Measurements from ENCODE around the gene LRRN4.

Gene LRRN4

GRCh38 chr20:6066582-6066981 is 12.7 kb upstream of the LRRN4 start:
- Histone ChIP-seq H4K20me1 (ENCODE audit: control insufficient read depth, insufficient read depth, low read depth, low read length) (no peaks in the 10 kb centered on the region), H3K79me2 (ENCODE audit: control insufficient read depth, low read length) (no peaks in the 10 kb centered on the region), H3K9me2 (replicated peaks; ENCODE audit: control insufficient read depth, low read length) (no peaks in the 10 kb centered on the region), H3K27me3 (ENCODE audit: control insufficient read depth, low read length) (peaks cover 6% of the 10 kb centered on the region; the same call in 1 of the 2 replicates), H3K4me2 (ENCODE audit: low read length) (no peak overlapping the region), H3K4me1 (ENCODE audit: control insufficient read depth, low read length) (no peaks in the 10 kb centered on the region), H3F3A (ENCODE audit: control insufficient read depth, insufficient read depth) (no peaks in the 10 kb centered on the region), H3K9me3 (ENCODE audit: control insufficient read depth, insufficient read depth, low read length) (no peaks in the 10 kb centered on the region), H3K27ac (ENCODE audit: low read depth, low read length) (no peak overlapping the region), H3K4me3 (ENCODE audit: low read length) (no peak overlapping the region), H3K36me3 (ENCODE audit: control insufficient read depth, low read length) (no peaks in the 10 kb centered on the region)
- TF ChIP-seq EZH2phosphoT487 (IDR thresholded peaks at IDR 0.05; ENCODE audit: borderline replicate concordance, low read length) (no peak), CTCF (IDR thresholded peaks at IDR 0.05; ENCODE audit: low read depth, low read length, poor library complexity, severe bottlenecking) (no peak)

- Histone ChIP-seq H3K9me2 (replicated peaks; ENCODE audit: control insufficient read depth, low read length) (no peaks in the 10 kb centered on the region), H3K9me3 (ENCODE audit: control insufficient read depth, insufficient read depth, low read length) (no peaks in the 10 kb centered on the region), H3K4me1 (ENCODE audit: control insufficient read depth, low read length) (no peaks in the 10 kb centered on the region), H3K27me3 (ENCODE audit: control insufficient read depth, low read length) (peaks cover 12% of the 10 kb centered on the region), H3K4me3 (ENCODE audit: low read length) (no peak overlapping the region), H3K79me2 (ENCODE audit: control insufficient read depth, low read length) (no peaks in the 10 kb centered on the region), H3F3A (ENCODE audit: control insufficient read depth, insufficient read depth) (no peaks in the 10 kb centered on the region), H4K20me1 (ENCODE audit: control insufficient read depth, insufficient read depth, low read depth, low read length) (no peaks in the 10 kb centered on the region), H3K27ac (ENCODE audit: low read depth, low read length) (no peak overlapping the region), H3K4me2 (ENCODE audit: low read length) (no peak overlapping the region), H3K36me3 (ENCODE audit: control insufficient read depth, low read length) (no peaks in the 10 kb centered on the region)
- TF ChIP-seq CTCF (IDR thresholded peaks at IDR 0.05; ENCODE audit: low read depth, low read length, poor library complexity, severe bottlenecking) (no peak), EZH2phosphoT487 (IDR thresholded peaks at IDR 0.05; ENCODE audit: borderline replicate concordance, low read length) (no peak)
Measured at GRCh38 chr20:6061544-6061943, 7.7 kb upstream of the LRRN4 start.

DNA sequence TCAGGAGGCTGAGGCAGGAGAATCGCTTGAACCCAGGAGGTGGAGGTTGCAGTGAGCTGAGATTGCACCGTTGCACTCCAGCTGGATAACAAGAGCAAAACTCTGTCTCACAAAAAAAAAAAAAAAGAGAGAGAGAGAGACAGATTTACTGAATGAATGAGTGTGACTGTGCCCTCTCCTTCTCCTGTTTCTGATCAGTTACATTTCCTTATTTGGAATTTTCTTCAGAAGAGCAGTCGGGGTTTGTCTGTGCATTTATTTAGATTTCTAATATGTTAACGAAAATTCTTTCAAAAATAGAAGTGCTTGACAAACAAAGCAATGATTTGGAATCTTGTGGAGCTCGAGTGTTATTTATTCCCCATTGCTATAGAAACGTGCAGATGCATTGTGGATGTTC is 6.4 kb upstream of the LRRN4 start:
- Histone ChIP-seq H4K20me1 (ENCODE audit: control insufficient read depth, insufficient read depth, low read depth, low read length) (no peaks in the 10 kb centered on the region), H3K4me1 (ENCODE audit: control insufficient read depth, low read length) (no peaks in the 10 kb centered on the region), H3K27me3 (ENCODE audit: control insufficient read depth, low read length) (peaks cover 11% of the 10 kb centered on the region), H3F3A (ENCODE audit: control insufficient read depth, insufficient read depth) (no peaks in the 10 kb centered on the region), H3K4me3 (ENCODE audit: low read length) (no peak overlapping the region), H3K36me3 (ENCODE audit: control insufficient read depth, low read length) (no peaks in the 10 kb centered on the region), H3K79me2 (ENCODE audit: control insufficient read depth, low read length) (no peaks in the 10 kb centered on the region), H3K9me3 (ENCODE audit: control insufficient read depth, insufficient read depth, low read length) (no peaks in the 10 kb centered on the region), H3K27ac (ENCODE audit: low read depth, low read length) (no peak overlapping the region), H3K4me2 (ENCODE audit: low read length) (no peak overlapping the region), H3K9me2 (replicated peaks; ENCODE audit: control insufficient read depth, low read length) (no peaks in the 10 kb centered on the region)
- TF ChIP-seq CTCF (IDR thresholded peaks at IDR 0.05; ENCODE audit: low read depth, low read length, poor library complexity, severe bottlenecking) (no peak), EZH2phosphoT487 (IDR thresholded peaks at IDR 0.05; ENCODE audit: borderline replicate concordance, low read length) (no peak)

All from DOHH2 (cell line).